GM21515 (cell line): ENCODE results near the gene KCNN4.
"Not testable (repeated sequence)": the region's sequence is repeated elsewhere in the genome, so short reads cannot be mapped to it uniquely, and the experiment has no call there.

Experiments used
- ATAC-seq: cut with Tn5 transposase; IDR thresholded peaks from one replicate; pipeline ENCODE4 v1.9.1; 2021; ENCODE audit not compliant: unreplicated experiment

Gene KCNN4

DNA sequence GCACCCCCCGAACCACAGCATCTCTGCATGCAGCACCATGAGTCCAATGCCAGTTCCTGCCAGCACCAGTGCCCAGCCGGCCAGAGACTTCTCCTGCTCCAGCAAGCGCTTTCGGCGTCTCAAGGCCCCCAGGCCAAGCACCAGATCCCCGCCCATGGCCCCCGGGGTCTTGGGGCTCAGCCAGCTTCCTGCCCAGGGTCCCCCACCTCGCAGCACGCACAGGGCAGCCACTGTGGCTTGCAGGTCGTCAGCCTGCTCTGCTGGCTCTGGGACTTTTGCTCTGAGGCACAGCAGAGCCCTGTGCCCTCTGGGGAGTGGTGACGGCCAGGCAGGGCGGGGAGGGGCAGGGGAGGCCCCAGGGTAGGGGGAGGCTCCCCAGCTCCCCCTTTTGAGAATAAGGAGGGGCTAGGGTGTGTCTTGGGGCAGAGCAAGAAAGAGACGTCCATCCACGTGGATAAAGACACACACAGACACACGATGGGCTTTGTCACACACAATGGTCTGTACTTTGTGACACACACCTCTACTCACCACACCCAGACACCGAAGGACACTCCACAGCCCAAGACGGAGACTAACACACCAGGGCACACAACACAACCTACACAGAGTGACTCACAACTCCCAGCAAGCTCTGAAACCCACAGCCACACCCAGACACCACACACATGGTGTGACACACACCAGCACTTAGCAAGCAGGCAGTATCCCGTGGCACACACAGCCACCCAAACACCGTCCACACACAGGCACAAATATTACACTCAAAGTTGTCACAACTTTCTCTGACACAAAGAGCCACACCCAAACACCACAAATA, at the start of gene KCNN4:
Gene KCNN4, minus strand, starts transcription at position 268 of the 820 bp plus-strand sequence. Its CDS starts 112 bp downstream, at position 156.
- no peak for ATAC-seq

DNA sequence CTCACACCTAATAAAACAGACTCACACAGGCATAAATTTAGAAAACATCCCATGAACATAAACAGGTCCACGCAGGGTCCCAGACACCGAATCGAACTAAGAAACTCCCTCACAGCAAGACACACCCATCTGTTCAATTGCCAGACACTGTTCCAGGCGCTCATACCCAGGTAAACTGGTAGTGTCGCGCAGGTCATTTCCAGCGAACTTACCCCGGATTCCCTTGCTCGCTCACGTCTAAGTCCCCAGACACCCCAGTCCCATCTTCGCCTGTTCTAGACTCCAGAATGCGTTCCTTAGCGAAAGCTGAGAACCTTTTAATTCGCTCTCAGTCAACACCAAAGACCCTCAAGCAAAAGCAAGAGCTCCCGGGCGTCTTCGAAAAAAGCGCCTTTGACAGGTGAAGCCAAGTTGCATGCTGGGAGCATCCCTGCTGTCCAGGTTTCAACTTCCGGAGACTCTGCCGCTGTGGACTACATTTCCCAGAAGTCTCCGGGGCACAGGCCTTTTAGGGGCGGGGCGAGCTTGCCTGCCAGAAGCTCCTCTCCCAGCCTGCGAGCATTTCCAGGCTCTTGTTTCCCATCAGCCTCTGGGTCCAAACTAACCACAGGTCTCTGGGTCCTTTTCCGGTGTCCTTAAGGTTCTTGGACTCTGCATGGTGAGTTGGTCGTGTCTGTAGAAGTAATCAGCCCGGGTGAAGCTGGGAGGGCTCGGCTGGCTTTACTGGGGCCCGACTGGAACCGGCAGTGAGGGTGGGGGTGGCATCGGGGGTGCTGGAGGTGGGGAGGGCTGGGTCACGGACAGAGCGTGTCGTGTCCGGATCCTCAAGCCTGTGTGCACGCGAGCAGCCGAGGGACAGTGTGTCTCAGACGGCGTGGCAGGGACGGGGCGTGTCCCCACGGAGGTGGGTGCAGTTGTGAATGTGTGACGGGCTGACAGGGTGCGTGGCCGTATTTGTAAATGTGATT, 46.3 kb upstream of the KCNN4 start, which contains the start of gene ZNF283:
Gene ZNF283, plus strand, starts transcription at position 535 of the 968 bp plus-strand sequence. CDS start 6,184 bp downstream, outside the sequence.
- ATAC-seq: peak; percentile 79

DNA sequence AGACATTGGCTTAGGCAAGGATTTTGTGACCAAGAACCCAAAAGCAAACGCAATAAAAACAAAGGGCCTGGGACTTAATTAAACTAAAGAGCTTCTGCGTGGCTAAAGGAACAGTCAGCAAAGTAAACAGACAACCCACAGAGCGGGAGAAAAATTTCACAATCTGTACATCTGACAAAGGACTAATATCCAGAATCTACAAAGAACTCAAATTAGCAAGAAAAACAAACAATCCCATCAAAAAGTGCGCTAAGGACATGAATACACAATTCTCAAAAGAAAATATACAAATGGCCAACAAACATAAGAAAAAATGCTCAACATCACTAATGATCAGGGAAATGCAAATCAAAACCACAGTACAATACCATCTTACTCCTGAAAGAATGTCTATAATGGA, 43.8 kb upstream of the KCNN4 start:
- ATAC-seq: not testable (repeated sequence)

DNA sequence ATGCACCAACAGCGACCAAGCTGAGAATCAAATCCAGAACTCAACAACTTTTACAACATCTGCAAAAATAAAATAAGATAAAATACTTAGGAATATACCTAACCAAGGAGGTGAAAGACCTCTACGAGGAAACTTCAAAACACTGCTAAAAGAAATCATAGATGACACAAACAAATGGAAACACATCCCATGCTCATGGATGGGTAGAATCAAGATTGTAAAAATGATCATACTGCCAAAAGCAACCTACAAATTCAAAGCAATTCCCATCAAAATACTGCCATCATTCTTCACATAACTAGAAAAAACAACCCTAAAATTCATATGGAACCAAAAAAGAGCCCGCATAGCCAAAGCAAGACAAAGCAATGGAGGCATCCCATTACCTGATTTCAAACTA, 43.1 kb upstream of the KCNN4 start:
- not testable (repeated sequence) for ATAC-seq

DNA sequence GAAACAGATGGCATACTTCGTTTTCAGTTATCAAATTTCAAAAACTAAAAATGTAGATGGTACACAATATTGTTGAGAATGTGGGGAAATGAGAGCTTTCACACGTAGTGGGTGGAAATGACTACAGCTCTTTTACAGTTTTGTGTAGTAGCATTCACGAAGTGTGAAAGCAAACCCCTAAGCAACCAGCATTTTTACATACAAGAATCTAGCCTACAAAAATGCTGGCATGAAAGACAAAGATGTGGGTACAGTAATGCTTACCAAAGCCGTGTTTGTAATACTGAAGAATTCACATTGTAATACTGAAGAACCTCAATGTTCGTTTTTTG, 40.1 kb upstream of the KCNN4 start:
- no peak for ATAC-seq

DNA sequence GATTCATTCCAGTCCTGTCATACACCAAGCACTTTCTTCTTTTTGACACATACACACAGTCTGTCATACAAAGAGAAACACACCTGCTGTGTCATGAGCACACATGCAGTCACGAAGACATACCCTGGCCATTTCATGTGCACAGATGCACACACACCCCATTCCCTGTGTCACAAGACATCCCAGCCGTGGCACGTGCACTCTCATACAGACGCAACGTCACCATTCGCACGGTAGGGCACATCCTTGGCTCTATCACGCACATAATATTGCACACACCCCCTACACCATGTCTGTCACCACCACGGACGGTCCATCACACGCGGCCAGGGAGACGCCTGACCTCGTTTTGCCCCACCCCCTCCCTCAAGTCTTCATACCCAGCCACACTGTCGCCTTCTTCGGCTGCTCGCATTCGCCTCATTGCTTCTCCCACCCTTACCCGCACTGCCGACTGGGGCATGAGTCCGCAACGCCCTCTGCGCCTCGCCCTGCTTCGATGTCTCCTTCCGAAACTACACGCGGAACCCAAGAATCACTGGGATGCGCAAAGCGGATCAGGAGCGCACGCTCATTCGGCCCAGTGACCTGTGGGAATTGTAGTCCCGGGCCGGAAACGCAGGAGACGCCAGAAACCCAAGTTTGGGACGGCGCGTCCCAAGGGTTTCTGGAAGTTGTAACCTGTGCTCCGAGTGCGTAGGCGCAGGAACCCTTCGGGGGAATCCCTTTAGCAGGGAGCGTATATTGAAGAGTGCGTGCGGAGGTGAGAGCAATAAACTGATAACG, 39.5 kb upstream of the KCNN4 start:
- ATAC-seq: no peak

DNA sequence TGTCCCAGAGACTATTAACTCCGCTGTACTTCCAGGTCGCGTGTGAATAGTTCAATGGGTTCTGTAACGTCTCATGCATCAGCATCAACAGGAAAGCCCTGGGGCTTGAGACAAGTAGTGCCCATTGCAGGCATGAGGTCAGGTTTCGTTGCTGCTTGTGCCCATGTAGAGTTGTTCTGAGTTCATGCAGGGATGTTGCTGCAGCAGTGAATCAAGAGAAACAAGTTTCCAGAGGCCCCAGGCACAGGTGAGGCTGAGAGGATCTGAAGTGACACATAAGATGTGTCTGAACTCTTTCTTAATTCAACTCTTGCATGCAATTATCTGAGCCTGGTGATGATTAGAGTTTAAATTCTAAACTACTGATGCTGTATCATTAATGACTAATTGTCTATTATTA, 37.7 kb upstream of the KCNN4 start:
- ATAC-seq: no peak

DNA sequence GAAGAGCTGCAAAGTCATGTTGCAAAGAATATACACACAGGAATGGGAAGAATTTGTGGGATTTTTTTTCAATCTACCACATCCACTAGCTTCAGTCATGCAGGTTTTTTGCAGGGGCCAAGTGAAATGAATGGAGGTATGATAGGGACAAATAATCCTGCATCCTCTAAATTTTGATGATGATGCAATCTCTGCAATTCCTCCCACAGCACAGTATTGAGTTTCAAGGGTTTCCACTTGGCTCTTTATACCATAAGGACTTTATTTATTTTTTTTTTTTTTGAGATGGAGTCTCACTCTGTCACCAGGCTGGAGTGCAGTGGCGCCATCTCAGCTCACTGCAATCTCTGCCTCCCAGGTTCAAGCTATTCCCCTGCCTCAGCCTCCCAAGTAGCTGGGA, 36.7 kb upstream of the KCNN4 start:
- not testable (repeated sequence) for ATAC-seq

DNA sequence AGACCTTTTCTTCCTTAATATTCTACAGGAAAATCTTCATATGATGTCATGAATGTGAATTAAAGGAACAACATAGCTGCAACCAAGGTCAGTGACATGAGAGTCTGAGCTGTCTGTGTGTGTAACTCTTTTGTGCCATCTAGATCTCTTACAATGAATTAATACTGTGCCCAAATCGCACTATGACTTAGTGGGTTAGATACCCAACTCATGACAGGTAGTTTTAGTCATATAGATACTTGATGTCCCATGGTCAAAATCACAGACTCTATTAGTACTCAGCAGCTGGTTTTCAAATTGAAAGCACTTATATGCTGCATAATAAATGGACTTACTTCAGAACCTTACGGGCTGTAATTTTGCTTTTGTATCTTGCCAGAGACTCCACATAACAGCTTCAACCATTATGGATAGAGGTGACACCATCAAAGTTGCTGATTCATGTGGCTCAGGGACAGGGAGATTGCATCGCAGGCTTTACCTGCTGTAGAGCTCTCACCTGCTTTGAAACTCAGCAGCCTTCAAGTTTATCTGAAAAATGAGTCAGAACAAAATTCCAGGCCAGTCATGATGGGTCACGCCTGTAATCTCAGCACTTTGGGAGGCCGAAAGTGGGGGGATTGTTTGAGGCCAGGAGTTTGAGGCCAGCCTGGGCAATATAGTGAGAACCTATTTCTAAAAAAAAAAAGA, 34.0 kb upstream of the KCNN4 start:
- no peak for ATAC-seq

DNA sequence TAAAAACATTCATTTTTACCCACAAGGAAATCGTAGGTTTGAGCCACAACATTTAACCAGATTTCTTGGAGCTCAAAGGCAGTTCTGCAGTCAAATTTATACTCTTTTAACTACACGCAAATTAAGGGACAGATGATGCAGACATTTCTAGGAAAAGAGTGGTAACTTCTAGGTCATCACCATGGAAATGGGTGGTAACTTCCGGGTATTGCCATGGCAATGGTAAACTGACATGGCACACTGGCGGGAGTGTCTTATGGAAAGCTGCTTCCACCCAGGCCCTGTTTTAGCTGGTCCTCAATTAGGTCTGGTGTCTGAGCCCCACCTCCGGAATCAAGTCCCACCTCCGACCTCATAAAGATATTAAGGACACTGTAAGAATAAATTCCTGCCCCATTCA, 31.9 kb upstream of the KCNN4 start:
- no peak for ATAC-seq

DNA sequence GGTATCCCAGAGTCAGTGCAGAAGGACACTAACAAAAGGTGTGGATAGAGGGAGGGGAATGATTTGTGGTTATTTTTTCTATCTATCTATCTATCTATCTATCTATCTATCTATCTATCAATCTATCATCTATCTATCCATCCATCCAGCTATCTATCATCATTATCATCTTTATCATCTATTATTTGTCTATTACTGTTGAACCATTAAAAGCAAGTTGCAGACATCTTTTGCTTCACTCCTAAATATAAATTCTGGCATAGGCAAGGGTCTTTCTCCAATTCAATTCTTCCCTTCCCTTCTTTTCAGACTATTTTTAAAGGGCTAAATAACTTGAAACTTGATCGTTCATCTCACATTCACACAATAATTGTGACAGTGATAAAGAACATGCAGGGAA, 31.5 kb upstream of the KCNN4 start:
- no peak for ATAC-seq

DNA sequence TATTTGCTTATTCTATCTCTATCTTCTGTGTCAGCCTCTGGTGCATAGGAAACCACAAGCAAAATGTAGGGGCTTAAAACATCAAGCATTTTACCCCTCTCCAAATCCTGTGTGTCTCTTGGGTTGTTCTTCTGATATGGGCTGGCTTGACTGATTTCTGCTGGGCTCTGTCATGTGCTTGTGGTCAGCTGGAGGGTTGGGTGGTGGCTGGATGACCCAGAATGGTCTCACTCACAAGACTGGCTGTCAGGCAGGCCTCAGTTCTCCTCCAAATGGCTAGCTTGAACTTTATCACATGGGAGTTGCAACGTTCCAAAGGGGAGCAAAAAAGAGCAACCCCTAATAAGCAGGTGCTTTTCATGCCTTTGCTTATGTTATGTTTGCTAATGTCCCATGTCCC, 31.1 kb upstream of the KCNN4 start:
- no peak for ATAC-seq

DNA sequence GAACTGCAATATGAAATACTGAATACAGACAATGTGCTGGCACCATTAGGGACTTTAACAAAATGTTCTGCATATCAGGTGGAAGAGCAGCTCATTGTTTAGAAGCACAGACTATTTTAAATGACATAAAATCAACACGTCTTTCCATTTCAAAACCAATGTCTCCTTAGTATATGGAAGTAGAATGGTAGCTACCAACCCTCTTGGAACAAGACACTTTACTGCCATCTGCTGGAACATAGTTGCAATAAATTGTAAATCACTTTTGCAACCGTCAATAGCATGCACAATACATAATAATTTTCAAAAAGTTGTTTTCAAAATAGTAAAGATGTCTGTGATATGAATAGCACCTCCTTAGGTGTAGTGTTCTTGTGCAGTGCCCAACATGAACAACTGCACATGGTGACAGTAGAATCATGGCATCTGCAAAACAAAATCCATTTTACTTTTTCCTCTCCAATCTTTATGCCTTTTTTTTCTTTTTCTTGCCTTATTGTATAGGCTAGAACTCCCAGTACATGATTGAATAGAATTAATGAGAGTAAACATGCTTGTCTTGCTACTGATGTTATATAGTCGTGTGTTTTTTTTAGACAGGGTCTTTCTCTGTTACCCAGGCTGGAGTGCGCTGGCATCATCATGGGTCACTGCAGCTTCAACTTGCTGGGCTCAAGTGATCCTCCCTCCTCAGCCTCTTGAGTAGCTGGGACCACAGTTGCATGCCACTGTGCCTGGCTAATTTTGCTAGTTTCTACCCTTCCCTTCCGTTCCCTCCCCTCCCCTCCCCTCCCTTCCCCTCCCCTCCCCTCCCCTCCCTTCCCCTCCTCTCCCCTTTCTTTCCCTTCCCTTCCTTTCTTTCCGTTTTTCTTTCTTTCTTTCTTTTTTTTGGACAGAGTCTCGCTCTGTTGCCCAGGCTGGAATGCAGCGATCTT, 29.3 kb upstream of the KCNN4 start:
- ATAC-seq: no peak

DNA sequence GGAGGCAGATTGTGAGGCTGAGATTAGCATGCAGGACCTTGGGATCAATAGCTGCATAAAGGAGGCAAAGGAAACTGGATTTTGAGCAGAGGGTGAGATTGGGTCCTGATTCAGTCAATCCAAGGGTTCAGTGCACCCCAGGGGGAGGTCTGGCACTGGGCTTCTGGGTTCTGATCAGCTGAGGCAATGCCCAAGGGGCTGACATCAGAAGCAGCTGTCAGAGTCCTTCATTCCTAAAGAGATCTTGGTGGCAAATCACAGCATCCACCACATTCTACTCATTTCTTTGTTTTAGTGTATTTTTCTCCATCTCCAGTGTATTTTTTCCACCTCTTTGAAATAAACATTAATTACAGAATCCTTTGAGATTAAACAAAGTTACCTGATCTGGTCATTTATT, 26.9 kb upstream of the KCNN4 start:
- ATAC-seq: no peak

DNA sequence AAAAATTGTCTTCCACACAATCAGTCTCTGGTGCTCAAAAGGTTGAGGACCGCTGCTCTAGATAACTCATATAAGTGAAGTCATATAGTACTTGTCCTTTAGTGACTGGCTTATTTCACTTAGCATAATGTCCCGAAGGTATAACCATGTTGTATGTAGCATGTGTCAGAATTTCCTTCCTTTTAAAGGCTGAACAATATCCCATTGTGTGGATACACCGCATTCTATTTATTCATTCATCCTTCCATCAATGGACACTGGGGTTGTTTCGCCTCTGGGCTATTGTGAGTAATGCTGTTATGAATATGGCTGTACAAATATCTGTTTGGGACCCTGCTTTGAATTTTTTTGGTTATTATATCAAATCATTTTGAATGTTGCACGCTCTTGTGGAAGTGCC, 26.1 kb upstream of the KCNN4 start:
- no peak for ATAC-seq

DNA sequence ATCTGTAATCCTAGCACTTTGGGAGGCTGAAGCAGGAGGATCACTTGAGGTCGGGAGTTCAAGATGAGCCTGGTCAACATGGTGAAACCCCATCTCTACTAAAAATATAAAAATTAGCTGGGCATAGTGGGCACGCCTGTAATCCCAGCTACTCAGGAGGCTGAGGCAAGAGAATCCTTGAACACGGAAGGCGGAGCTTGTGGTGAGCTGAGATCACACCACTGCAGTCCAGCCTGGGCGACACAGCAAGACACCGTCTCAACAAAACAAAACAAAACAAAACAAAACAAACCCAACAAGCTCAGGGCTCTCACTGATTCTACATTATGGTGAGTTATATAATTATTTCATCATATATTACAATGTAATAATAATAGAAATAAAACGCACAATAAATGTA, 25.6 kb upstream of the KCNN4 start:
- ATAC-seq: not testable (repeated sequence)

DNA sequence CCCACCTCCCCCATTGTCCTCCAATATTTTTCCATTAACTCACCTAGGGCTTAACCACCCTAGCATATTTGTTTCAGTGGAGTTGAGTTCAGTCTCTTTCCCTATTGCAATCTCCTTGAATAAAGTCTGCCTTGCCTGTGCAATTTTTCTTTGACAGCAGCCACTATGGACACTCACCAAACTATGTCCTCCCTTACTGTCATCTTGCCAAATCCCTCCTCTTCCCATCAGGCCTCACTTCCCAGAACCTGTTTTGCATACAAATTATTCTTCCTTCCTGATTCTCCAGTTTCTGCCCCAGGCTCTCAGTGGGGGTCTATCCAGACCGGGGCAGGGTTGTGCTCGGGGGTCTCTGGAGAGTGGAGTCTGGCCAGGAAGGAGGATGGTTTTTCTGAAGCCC, 23.7 kb upstream of the KCNN4 start:
- no peak for ATAC-seq

DNA sequence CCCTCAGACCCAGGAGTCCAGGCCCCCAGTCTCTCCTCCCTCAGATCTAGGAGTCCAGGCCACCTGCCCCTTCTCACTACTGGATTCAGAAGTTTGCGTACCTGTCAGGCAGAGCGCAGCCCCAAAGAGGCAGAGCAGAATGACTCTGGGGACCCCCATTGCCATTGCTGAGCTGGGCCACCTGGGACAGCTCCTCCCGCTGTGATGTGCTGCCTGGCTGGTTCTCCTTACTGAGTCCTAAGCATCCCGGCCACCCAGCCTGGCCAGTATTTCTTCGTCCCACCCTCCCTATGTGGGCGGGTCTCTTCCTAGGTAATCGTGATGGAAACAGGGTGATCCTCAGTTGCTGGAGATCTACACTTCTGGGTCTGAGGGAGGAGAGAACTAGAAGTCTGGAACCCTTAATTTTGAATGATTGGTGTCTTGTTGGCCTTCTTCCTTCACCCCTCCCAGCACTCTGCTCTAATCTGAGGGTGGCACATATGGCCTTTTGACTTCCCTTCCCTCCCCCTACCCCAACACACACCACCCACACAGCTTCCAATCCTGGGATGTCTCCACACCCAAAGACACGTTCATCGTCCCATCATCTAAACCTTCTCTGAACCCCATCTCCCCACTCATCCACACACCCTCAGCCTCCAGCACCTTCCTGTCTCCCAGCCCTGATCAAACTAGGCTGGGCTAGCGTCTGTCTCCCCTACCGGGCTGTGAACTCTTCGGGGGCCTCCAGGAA, 21.6 kb upstream of the KCNN4 start, which contains the start of gene LYPD5:
Gene LYPD5, minus strand, starts transcription at position 232 of the 736 bp plus-strand sequence. Its CDS starts 67 bp downstream, at position 165.
- no peak for ATAC-seq
